Measurements from ENCODE around the gene ERGIC2. TPM values are rescaled to one million over a fixed set of nuclear protein-coding genes. Genes with fewer than 3 reads are reported as not detected.

ERGIC2 gene
- total and polyA plus RNA-seq, 8 donors, result 19.7 to 66.2 (median 39.6) TPM

GRCh38 chr12:29354954-29355353 lies 26.0 kb downstream of the ERGIC2 start:
- FAIRE-seq (no peak), ATAC-seq (no peak), DNase-seq (no peak)
- TF ChIP-seq CTCF (IDR thresholded peaks at IDR 0.05), result no peak
- WGBS, 2 donors, result 86 to 94% methylated on average over 1 of the region's 1 CpG
- Histone ChIP-seq H3K36me3 (peaks cover 0 to 5% (median 0%) of the 10 kb centered on the region in 3 donors), H3K27me3 (no peaks in the 10 kb centered on the region), H3K27ac (no peak overlapping the region), H3K4me1 (peaks cover 0 to 6% (median 0%) of the 10 kb centered on the region in 3 donors), H3K4me3 (no peak overlapping the region), H3K9me3 (no peaks in the 10 kb centered on the region)
- intact Hi-C loops (cut with DNase I), result no loop called here

- intact Hi-C loops (cut with DNase I), result no loop called here
- DNase-seq (no peak), FAIRE-seq (no peak), ATAC-seq (no peak)
- Histone ChIP-seq H3K9me3 (no peaks in the 10 kb centered on the region), H3K36me3 (peaks cover 0 to 25% (median 2%) of the 10 kb centered on the region in 3 donors), H3K4me3 (no peak overlapping the region), H3K27me3 (no peaks in the 10 kb centered on the region), H3K27ac (no peak overlapping the region), H3K4me1 (peaks cover 0 to 6% (median 0%) of the 10 kb centered on the region in 3 donors)
- TF ChIP-seq CTCF (IDR thresholded peaks at IDR 0.05), result no peak
Measured at GRCh38 chr12:29350080-29350479, 30.9 kb downstream of the ERGIC2 start.

GRCh38 chr12:29346769-29347421 lies 34.1 kb downstream of the ERGIC2 start:
- FAIRE-seq, result peak; percentile 37
- WGBS, 2 donors, result 97% methylated on average over 3 of the region's 3 CpGs
- ATAC-seq, result no peak
- Histone ChIP-seq H3K36me3 (peaks cover 0 to 44% (median 6%) of the 10 kb centered on the region in 3 donors), H3K4me1 (peaks cover 0 to 6% (median 0%) of the 10 kb centered on the region in 3 donors), H3K4me3 (no peak overlapping the region), H3K9me3 (no peaks in the 10 kb centered on the region), H3K27me3 (no peaks in the 10 kb centered on the region), H3K27ac (no peak overlapping the region)
- DNase-seq, result no peak
- intact Hi-C loops (cut with DNase I), result no loop called here
- TF ChIP-seq CTCF (IDR thresholded peaks at IDR 0.05), result no peak

- TF ChIP-seq CTCF (IDR thresholded peaks at IDR 0.05), result no peak
- Histone ChIP-seq H3K27me3 (no peaks in the 10 kb centered on the region), H3K9me3 (no peaks in the 10 kb centered on the region), H3K4me1 (no peaks in the 10 kb centered on the region), H3K4me3 (no peak overlapping the region), H3K27ac (no peak overlapping the region), H3K36me3 (peaks cover 0 to 54% (median 6%) of the 10 kb centered on the region in 3 donors)
- FAIRE-seq, result no peak
- 92 to 94% methylated on average over 2 of the region's 2 CpGs for WGBS, 2 donors
- DNase-seq, result no peak
- intact Hi-C loops (cut with DNase I), result no loop called here
- ATAC-seq, result no peak
Measured at GRCh38 chr12:29343022-29343799, 37.8 kb downstream of the ERGIC2 start.

GRCh38 chr12:29337325-29337724 lies 43.6 kb downstream of the ERGIC2 start:
- H3K4me3 ChIP-seq, result no peak overlapping the region
- no peak for FAIRE-seq
- WGBS, 2 donors, result 98% methylated on average over 1 of the region's 1 CpG
- DNase-seq, result no peak
- TF ChIP-seq CTCF (IDR thresholded peaks at IDR 0.05), result no peak
- no peaks in the 10 kb centered on the region for H3K4me1 ChIP-seq
- H3K9me3 ChIP-seq, result no peaks in the 10 kb centered on the region
- ATAC-seq, result no peak
- no peaks in the 10 kb centered on the region for H3K27me3 ChIP-seq
- peaks cover 0 to 28% (median 0%) of the 10 kb centered on the region in 3 donors for H3K36me3 ChIP-seq
- H3K27ac ChIP-seq, result no peak overlapping the region
- intact Hi-C loops (cut with DNase I), result no loop called here

Measured in pancreas (tissue), 10 donors.